GF-D8 (cell line): ENCODE results near the gene GATAD2A.

Experiments
- DNase-seq: peaks from one replicate; lab custom pipeline; 2025; lab: John Stamatoyannopoulos, UW

The GATAD2A gene

DNA sequence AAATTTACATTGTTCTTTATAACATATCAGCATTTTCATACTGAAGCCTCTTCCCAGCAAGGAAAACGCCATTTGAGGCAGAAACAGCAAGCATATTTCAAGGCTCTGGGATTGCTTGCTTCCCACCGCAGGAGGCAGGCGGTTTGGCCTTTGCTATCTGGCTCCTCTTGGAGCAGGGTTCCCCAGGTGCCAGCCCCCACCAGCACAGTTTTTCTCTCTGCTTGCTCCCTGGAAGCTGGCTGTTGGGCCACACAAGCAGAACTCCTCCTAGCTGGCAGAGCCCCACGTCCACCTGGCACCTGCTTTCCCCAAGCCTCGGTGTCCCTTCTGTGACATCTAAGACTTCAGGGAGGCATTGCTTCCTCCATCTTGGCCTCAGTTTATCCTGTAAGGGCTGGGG, 16.7 kb downstream of the GATAD2A start:
- DNase-seq, result no peak

DNA sequence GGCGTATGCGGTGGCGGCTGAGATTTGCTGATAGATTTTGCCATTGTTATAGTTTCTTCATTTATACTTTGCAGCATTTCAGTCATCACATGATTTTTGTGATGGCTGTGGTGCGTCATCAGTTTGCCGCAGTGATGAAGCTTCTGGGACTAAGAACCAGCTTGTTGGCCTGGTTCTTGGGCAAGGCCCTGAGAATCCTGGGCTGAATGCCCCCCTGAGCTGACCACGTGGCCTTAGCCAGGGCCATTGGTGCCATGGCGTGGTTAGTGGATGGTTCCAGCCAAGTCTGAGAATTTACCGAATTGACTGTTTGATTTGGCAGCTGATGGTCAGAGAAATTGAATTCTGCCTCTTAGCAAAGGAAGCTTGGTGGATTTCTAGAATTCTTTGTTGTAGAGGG, 17.8 kb downstream of the GATAD2A start:
- DNase-seq, result no peak

DNA sequence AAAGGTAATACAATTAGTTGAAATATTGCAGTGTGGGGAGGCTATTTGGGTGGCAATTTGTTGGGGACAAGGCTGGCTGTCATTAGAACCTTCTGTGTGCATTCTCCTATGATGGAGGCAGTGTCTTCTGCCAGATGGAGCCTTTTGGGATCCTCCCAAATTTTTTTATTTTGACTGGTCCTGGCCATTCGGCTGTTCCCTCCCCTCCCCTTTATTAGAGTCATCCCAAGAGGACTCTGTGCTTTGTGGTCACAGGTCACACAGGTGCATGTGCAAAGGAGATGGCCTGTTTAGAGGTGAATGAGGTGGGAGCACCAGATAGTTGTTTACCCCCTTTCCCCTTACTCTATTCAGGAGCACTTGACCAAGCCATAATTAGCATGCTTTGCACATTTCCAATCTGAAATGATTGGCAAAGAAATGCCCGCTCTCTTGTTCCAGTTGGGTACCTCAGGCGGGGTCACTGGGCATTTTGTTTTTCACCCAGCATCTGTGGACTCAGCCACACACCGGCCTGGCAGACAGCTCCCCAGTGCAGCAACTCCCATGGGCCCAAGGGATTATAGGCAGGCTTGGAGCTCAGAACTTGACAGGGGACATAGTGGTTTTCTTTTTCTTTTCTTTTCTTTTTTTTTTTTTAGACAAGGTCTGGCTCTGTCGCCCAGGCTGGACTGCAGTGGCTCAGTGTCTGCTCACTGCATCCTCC, 19.8 kb downstream of the GATAD2A start:
- DNase-seq, result no peak

GRCh38 chr19:19426216-19426615, 20.7 kb downstream of the GATAD2A start:
- no peak for DNase-seq

GRCh38 chr19:19426799-19427198, 21.3 kb downstream of the GATAD2A start:
- no peak for DNase-seq

DNA sequence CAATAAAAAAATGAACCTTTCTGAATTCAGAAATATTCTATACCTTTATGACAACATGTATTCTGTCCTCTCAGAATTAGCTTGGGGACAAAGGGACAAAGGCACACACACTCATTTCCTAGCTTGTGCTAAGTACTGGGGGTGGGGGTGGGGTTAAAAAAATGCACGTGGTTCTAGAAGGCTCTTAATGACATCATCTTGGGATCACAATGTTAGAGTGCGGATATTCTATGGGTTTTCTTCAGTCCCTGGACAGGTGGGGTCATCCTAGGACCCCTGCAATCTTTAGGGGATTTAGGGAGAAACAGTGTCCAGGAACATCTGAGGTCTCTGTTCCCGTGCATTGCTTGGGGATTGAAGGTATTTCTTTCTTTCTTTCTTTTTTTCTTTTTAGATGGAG, 21.8 kb downstream of the GATAD2A start:
- DNase-seq, result no peak

- no peak for DNase-seq
Measured at GRCh38 chr19:19427944-19428343, 22.5 kb downstream of the GATAD2A start.

GRCh38 chr19:19428746-19429145, 23.3 kb downstream of the GATAD2A start:
- no peak for DNase-seq

- no peak for DNase-seq
Measured at GRCh38 chr19:19429361-19429760, 23.9 kb downstream of the GATAD2A start.

GRCh38 chr19:19432732-19433131, 27.3 kb downstream of the GATAD2A start:
- DNase-seq, result no peak

DNA sequence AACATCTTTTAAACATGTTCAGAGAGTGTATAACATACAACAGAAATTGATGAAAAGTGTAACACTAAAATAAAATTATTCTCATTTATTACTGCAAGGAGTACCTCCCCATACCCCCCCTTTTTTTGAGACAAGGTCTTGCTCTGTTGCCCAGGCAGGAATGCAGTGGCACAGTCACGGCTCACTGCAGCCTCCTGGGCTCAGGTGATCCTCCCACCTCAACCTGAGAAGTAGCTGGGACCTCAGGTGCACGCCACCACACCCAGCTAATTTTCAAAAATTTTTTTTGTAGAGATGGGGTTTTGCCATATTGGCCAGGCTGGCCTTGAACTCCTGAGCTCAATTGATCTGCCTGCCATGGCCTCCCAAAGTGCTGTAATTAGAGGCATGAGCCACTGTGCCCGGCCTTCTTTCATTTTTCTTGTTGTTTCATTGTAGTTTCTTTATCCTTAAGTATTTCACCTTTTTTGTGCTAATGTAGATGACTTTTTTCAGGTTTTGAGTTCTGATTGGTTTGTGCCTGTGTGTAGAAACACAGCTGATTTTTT, 28.3 kb downstream of the GATAD2A start:
- no peak for DNase-seq

DNA sequence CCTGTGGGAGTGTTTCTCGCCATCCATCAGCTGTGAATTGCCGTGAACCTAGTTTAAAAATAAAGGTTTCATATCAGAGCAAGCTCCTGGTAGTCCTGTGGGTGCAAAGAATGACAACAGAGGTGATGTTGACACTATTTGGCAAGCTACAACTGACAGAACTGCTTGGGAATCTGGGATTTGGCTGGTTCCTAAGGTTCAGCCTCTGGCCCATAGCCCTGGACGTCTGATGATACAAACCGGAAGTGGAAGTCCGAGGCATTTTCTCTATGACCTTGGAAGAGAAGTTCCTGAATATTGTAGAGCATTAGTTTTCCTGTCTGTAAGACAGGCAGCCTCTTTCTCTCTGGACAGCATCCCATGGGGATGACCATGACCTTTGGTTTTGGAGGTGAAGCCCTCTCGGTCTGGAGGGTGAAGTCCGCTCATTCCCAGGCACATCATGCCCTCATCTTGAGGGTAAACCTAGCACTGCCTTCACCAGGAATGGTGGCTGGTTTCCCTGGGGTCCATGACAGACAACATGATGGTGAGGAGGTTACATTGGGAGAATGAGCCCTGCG, 29.1 kb downstream of the GATAD2A start:
- no peak for DNase-seq

DNA sequence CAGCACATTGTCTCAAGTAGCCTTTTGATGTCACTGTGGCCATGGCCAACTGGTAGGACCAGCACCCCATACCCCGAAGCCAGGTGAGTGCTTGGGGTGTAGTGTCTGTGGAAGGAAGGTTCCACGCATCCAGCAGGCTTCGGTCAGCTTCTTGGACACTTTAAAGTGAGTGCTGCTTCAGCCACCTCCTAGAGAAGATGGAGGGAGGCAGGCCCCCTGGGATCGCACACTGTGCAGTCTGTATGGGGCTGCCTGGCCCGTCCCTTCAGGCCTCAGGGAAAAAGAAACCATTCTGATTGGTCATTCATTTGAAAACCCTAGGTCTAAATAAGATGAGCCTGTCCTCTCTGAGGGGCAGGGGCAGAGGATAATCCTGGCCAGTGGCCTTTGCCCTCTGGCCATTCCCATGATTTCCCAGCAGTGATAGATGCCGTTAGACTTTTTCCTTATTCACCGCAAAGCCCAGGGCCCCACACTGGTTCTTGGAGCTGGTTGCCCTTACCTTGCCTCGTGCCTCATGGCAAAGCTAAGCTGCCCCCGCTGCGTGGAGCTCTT, 30.7 kb downstream of the GATAD2A start:
- no peak for DNase-seq

DNA sequence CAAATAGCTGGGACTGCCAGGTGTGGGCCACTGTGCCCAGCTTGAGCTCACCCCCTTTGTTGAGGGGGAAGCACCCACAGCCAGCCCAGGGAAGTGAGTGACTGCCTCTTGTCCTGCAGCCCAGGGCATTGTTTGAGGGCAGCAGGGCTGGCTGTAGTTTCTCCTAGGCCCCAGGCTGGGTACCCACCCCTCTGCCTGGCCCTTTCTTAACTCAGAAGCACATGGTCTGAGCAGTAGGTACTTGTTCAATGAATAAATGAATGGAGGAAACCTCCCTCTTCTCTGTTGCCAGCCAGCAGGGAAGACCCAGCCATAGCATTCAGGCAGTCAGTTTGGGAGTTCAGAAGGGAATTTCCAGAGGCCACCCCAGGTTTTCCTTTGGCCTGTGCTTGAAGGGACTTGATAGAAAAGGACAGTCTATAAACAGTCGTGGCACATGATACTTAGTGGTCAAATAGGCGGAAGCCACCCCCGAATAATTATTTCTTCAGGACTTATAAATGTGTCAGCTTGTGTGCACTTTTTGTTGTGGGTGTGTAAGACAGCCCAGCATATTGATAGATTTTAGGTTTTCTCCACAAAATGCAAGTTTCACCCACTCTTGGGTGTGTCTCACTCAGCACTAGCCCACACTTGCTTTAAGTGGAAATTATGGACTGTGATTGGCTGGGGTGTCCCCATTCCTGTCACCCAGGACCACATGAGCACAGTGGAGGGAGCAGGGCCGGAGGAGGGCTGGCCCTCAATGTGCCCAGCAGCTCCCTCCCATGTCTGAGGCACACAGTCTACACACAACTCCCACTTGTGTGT, 33.1 kb downstream of the GATAD2A start:
- no peak for DNase-seq

GRCh38 chr19:19439176-19439482, 33.7 kb downstream of the GATAD2A start:
- DNase-seq, result no peak

DNA sequence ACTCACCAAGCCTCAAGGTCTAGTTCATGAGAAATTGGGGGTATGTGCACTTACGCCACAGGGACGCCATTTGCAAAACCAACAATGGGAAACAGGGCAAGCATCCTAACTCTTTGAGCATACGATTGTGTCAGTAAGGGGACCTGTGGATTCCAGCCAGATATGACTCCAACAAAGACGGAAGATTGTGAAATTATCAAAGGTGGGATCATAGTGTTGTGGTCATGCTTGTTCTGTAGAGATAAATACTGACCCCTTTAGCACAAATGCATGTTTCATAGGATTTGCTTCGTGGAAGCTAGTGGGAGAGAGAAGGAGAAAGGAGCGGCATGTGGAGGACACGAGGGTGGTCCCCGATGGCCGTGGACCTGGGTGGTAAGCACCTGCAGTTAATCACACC, 37.8 kb downstream of the GATAD2A start:
- DNase-seq, result no peak

DNA sequence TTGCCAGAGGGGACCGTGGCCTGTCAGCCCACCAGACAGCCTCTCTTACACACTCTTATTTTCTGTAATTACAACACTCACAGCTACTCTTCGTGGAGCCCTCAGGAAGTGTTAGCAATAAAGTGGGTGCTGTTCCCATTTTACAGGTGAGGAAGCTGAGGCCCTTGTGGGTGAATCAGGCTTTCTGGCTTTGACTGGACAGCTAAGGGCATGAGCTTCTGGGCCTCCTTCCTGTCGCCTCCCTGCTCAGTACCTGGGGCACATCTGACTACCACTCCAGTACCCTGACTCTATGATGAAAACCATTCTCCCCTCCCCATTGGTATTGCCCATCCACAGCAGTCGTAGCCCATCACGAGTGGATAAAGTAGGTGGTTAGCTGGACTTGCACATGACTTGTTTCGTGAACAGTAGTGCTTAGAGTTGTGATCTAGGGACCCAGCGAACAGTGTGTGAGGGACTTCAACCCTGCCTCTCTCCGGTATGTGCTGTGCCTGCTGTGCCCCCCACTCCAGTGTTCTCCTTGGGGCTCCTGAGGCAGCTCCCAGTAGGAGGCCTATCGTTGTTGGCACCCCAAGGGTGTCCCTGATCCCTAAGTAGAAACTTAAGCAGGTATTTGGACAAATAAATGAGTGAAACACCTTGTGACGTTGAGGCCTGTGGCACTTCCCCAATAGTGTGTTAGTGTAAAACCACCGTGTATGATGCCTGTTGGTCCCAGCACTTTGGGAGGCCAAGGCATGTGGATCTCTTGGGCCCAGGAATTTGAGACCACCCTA, 38.6 kb downstream of the GATAD2A start:
- no peak for DNase-seq

DNA sequence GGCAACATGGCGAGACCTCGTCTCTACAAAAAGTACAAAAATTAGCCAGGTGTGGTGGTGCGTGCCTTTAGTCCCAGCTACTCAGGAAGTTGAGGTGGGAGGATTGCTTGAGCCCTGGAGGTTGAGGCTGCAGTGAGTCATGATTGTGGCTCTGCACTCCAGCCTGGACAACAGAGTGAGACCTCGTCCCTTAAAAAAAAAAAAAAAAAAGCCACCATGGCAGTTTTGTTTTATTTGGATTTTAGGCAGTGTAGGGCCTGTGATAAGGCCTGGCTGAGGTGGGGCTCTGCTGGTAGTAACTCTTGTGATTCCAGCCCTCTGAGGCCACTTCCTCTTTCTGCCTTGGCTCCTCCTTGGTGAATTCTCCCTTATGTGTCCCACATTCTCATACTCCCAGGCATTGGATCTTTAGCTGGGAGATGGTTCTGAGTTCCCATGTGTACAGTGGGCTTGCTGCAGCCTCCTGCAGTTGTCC, 39.2 kb downstream of the GATAD2A start:
- peak; percentile 27 for DNase-seq

GRCh38 chr19:19445288-19445687, 39.8 kb downstream of the GATAD2A start:
- no peak for DNase-seq

- no peak for DNase-seq
Measured at GRCh38 chr19:19445911-19446361, 40.5 kb downstream of the GATAD2A start.

- DNase-seq, result no peak
Measured at GRCh38 chr19:19446655-19447437, 41.4 kb downstream of the GATAD2A start.
